22Rv1 (cell line): ENCODE results near the gene EVI5.

ENCODE experiments used
- H3K27ac ChIP-seq: fragments of 450-650 bp; 2 replicates; pipeline ENCODE4 v1.5.1; 2017
- CTCF ChIP-seq: fragments of 450-650 bp; IDR thresholded peaks from 2 replicates; pipeline ENCODE4 v1.5.1; 2017; ENCODE audit warnings: mild to moderate bottlenecking
- ZFX ChIP-seq: fragments of 450-650 bp; IDR thresholded peaks from 2 replicates; pipeline ENCODE4 v1.6.1; 2017; ENCODE audit warnings: antibody characterized with exemption, borderline replicate concordance

EVI5 gene

DNA sequence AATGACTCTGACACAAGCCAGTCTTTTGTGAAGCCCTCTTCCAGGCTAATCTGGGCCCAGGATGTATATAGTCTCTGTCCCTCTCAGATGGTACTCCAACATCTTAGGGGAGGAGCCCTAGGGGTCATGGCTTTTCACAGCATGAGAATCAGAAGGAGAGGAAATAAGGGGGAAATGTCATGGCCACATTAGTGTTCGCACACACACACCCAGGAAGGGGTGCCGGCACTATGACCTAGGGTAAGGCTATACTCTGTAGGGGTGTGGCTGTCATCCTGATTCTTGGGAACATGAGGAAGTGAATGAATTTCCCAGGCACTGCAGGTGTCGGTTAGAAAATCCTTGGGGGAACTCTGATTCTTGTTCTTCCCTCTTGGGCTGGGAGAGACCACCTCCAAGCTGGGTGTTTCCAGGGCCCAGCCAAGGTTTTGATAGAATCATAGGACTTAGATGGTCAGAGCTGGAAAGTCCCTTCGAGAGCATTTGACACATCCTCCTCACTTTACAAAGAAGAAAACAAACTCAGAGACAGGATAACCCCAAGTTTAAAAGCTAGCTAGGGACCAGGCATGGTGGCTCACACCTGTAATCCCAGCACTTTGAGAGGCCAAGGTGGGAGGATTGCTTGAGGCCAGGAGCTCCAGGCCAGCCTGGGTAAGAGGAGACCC lies 320.2 kb downstream of the EVI5 start:
- TF ChIP-seq CTCF (no peak), ZFX (no peak)
- H3K27ac ChIP-seq, result no peak overlapping the region

- no peak overlapping the region for H3K27ac ChIP-seq
- TF ChIP-seq ZFX (no peak), CTCF (no peak)
These were observed 323.4 kb downstream of the EVI5 start for GRCh38 chr1:92461364-92462097.

- TF ChIP-seq ZFX (no peak), CTCF (no peak)
- no peak overlapping the region for H3K27ac ChIP-seq
These were observed 325.0 kb downstream of the EVI5 start for GRCh38 chr1:92459871-92460320.
